ENCODE results near the gene HSPB1. TPM values are rescaled to one million over a fixed set of nuclear protein-coding genes. Genes with fewer than 3 reads are reported as not detected.

The HSPB1 gene
- total and polyA plus RNA-seq, 2 of the 13 experiments (the other 11 are each of a cell fraction or from before 2014, with no cell fraction given), result 21.0 to 38.6 TPM

DNA sequence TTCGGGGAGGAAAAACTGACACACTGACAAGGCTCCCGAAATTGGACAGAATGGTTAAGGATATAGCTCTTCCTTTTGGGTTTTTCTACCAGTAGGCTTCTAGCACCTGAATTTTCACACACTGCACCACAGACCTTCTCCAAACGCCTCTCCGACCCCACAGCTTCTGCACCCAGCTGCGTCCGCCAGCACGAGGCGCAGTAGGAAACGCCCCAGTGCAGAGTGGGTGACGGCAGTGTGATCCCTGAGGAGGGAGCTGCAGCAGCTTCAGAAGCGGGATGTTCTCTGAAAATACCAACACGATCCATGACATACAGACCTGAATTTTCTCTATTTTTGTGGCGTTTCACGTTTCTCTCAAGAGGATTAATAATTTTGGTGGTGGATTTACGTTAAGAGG lies 25.9 kb downstream of the HSPB1 start:
- Histone ChIP-seq H3K79me2 (ENCODE audit: insufficient read depth, low read length) (peaks cover 45% of the 10 kb centered on the region), H4K20me1 (ENCODE audit: insufficient read depth, low read length) (peaks cover 36% of the 10 kb centered on the region), H3K4me2 (ENCODE audit: low read depth, low read length) (no peak overlapping the region), H3K9ac (ENCODE audit: insufficient read depth, low read depth, low read length) (no peak overlapping the region), H3K9me3 (ENCODE audit: low read length) (no peaks in the 10 kb centered on the region), H3K4me3 (replicated peaks in 1 of 3; ENCODE audit: insufficient read depth in 1 of 3, low read depth in 2 of 3, low read length in 3 of 3) (no peak overlapping the region), H3K27ac (ENCODE audit: extremely low read length, insufficient read depth, low read length) (no peak overlapping the region), H3K27me3 (ENCODE audit: control insufficient read depth in 1 of 2, insufficient read depth in 2 of 2, low read length in 2 of 2) (no peaks in the 10 kb centered on the region), H3K36me3 (replicated peaks in 1 of 2; ENCODE audit: control insufficient read depth in 1 of 2, insufficient read depth in 2 of 2, low read length in 2 of 2) (peaks cover 21 to 58% of the 10 kb centered on the region in 2 experiments), H2AFZ (ENCODE audit: low read length) (no peak overlapping the region), H3K4me1 (ENCODE audit: insufficient read depth, low read length) (peaks cover 13% of the 10 kb centered on the region)
- FAIRE-seq (no peak), ATAC-seq (no peak), DNase-seq (ENCODE audit: low spot score) (no peak)
- WGBS (ENCODE audit: low lambda C conversion rate), result 99% methylated on average over 15 of the region's 15 CpGs
- no TSS peak for BruUV-seq (replicated peaks)
- ChIA-PET CTCF (ENCODE audit: low intra/inter-chr PET ratio, low total read pairs) (no interaction called here), POLR2A (no interaction called here)
- in situ Hi-C loops (cut with HindIII; ENCODE audit: extremely low pct_ligation_motif_present, low pct_unique_long_range_greater_than_20kb), result no loop called here
- TF ChIP-seq POLR2G (IDR thresholded peaks at IDR 0.05; ENCODE audit: low read depth, low read length), result 0 out of 2 replicates have a peak, but pooled peaks have one; percentile 12
- no peak for TF ChIP-seq ZNF747 (CRISPR knock-in tag; IDR thresholded peaks at IDR 0.05; ENCODE audit: borderline replicate concordance)
- intact Hi-C loops (cut with micrococcal nuclease; ENCODE audit: unreplicated experiment), result no loop called here

DNA sequence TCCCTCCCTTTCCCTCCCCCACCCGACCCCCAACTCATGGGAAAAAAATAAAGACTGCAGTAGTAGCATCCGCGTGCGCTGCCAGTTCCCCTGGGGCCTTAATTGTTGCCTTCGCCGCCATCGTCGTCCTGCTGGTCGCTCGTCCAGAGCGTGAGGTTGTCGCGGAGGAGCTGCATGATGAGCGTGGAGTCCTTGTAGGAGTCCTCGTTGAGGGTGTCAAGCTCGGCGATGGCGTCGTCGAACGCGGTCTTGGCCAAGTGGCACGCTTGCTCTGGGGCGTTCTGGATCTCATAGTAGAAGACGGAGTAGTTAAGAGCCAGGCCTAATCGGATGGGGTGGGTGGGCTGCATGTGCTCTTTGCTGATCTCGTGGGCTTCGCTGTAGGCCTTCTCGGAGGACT lies 27.0 kb downstream of the HSPB1 start:
- ChIA-PET CTCF (ENCODE audit: low intra/inter-chr PET ratio, low total read pairs) (no interaction called here), POLR2A (no interaction called here)
- H3K4me2 ChIP-seq (ENCODE audit: low read depth, low read length), result no peak overlapping the region
- H3K36me3 ChIP-seq (replicated peaks in 1 of 2; ENCODE audit: control insufficient read depth in 1 of 2, insufficient read depth in 2 of 2, low read length in 2 of 2), result peaks cover 21 to 64% of the 10 kb centered on the region in 2 experiments
- H3K4me1 ChIP-seq (ENCODE audit: insufficient read depth, low read length), result peaks cover 24% of the 10 kb centered on the region
- FAIRE-seq (no peak), ATAC-seq (no peak), DNase-seq (ENCODE audit: low spot score) (no peak)
- H3K4me3 ChIP-seq (replicated peaks in 1 of 3; ENCODE audit: insufficient read depth in 1 of 3, low read depth in 2 of 3, low read length in 3 of 3), result no peak overlapping the region
- no peak overlapping the region for H2AFZ ChIP-seq (ENCODE audit: low read length)
- H3K9me3 ChIP-seq (ENCODE audit: low read length), result no peaks in the 10 kb centered on the region
- no peak overlapping the region for H3K9ac ChIP-seq (ENCODE audit: insufficient read depth, low read depth, low read length)
- peaks cover 56% of the 10 kb centered on the region for H3K79me2 ChIP-seq (ENCODE audit: insufficient read depth, low read length)
- H4K20me1 ChIP-seq (ENCODE audit: insufficient read depth, low read length), result peaks cover 46% of the 10 kb centered on the region
- no peak overlapping the region for H3K27ac ChIP-seq (ENCODE audit: extremely low read length, insufficient read depth, low read length)
- 96% methylated on average over 29 of the region's 29 CpGs for WGBS (ENCODE audit: low lambda C conversion rate)
- no peaks in the 10 kb centered on the region for H3K27me3 ChIP-seq (ENCODE audit: control insufficient read depth in 1 of 2, insufficient read depth in 2 of 2, low read length in 2 of 2)
- TF ChIP-seq ZNF510 (CRISPR knock-in tag; IDR thresholded peaks at IDR 0.05; ENCODE audit: low read depth), result no peak
- TF ChIP-seq ZNF317 (CRISPR knock-in tag; IDR thresholded peaks at IDR 0.05), result no peak
- TF ChIP-seq, protein P1, sequence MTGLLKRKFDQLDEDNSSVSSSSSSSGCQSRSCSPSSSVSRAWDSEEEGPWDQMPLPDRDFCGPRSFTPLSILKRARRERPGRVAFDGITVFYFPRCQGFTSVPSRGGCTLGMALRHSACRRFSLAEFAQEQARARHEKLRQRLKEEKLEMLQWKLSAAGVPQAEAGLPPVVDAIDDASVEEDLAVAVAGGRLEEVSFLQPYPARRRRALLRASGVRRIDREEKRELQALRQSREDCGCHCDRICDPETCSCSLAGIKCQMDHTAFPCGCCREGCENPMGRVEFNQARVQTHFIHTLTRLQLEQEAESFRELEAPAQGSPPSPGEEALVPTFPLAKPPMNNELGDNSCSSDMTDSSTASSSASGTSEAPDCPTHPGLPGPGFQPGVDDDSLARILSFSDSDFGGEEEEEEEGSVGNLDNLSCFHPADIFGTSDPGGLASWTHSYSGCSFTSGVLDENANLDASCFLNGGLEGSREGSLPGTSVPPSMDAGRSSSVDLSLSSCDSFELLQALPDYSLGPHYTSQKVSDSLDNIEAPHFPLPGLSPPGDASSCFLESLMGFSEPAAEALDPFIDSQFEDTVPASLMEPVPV (CRISPR knock-in tag; IDR thresholded peaks at IDR 0.05), result no peak
- TF ChIP-seq BORCS8-MEF2B (CRISPR knock-in tag; IDR thresholded peaks at IDR 0.05), result no peak
- no peak for TF ChIP-seq SP5 (CRISPR knock-in tag; IDR thresholded peaks at IDR 0.05; ENCODE audit: borderline replicate concordance, low read depth)
- TF ChIP-seq ZSCAN9 (CRISPR knock-in tag; IDR thresholded peaks at IDR 0.05; ENCODE audit: borderline replicate concordance), result no peak
- TF ChIP-seq, protein P2, sequence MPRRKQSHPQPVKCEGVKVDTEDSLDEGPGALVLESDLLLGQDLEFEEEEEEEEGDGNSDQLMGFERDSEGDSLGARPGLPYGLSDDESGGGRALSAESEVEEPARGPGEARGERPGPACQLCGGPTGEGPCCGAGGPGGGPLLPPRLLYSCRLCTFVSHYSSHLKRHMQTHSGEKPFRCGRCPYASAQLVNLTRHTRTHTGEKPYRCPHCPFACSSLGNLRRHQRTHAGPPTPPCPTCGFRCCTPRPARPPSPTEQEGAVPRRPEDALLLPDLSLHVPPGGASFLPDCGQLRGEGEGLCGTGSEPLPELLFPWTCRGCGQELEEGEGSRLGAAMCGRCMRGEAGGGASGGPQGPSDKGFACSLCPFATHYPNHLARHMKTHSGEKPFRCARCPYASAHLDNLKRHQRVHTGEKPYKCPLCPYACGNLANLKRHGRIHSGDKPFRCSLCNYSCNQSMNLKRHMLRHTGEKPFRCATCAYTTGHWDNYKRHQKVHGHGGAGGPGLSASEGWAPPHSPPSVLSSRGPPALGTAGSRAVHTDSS (CRISPR knock-in tag; conservative IDR thresholded peaks at IDR 0.05), result no peak
- TF ChIP-seq MATR3 (CRISPR knock-in tag; IDR thresholded peaks at IDR 0.05), result no peak
- in situ Hi-C loops (cut with HindIII; ENCODE audit: extremely low pct_ligation_motif_present, low pct_unique_long_range_greater_than_20kb), result no loop called here
- intact Hi-C loops (cut with micrococcal nuclease; ENCODE audit: unreplicated experiment), result no loop called here
- no TSS peak for BruUV-seq (replicated peaks)

Data from HepG2 (cell line).